H9 (cell line): Measurements from ENCODE around the gene INSR. TPM values are rescaled to one million over a fixed set of nuclear protein-coding genes. Genes with fewer than 3 reads are reported as not detected.

Experiments
- DNase-seq: peaks from one replicate; pipeline ENCODE4 v3.0.0-alpha.2; 2017
- H2AFZ ChIP-seq: one replicate; pipeline ENCODE4 v1.6.1; 2013; ENCODE audit warnings: mild to moderate bottlenecking, low read length, control low read depth, moderate library complexity
- H2AK5ac ChIP-seq: 2 replicates; pipeline ENCODE4 v1.6.1; 2013; ENCODE audit warnings: low read length, control low read depth, mixed read lengths; ENCODE audit not compliant: insufficient read length
- H2BK120ac ChIP-seq: one replicate; pipeline ENCODE4 v1.6.1; 2013; ENCODE audit warnings: low read depth, mild to moderate bottlenecking, low read length, control low read depth, inconsistent platforms; ENCODE audit not compliant: poor library complexity, severe bottlenecking
- H2BK12ac ChIP-seq: 2 replicates; pipeline ENCODE4 v1.6.1; 2013; ENCODE audit warnings: low read length, control low read depth, mixed read lengths, low read depth; ENCODE audit not compliant: insufficient read length
- H2BK15ac ChIP-seq: 2 replicates; pipeline ENCODE4 v1.6.1; 2013; ENCODE audit warnings: low read depth, low read length, control low read depth
- H2BK20ac ChIP-seq: one replicate; pipeline ENCODE4 v1.6.1; 2013; ENCODE audit warnings: low read depth, mild to moderate bottlenecking, low read length, control low read depth, inconsistent platforms; ENCODE audit not compliant: poor library complexity, severe bottlenecking
- H2BK5ac ChIP-seq: 2 replicates; pipeline ENCODE4 v1.6.1; 2013; ENCODE audit warnings: low read length, control low read depth, mixed read lengths; ENCODE audit not compliant: insufficient read length
- H3K14ac ChIP-seq: 2 replicates; pipeline ENCODE4 v1.6.1; 2013; ENCODE audit warnings: low read length, control low read depth; ENCODE audit not compliant: insufficient read depth
- H3K18ac ChIP-seq: 2 replicates; pipeline ENCODE4 v1.6.1; 2013; ENCODE audit warnings: low read depth, mild to moderate bottlenecking, mixed read lengths, low read length, control low read depth; ENCODE audit not compliant: insufficient read length
- H3K23ac ChIP-seq: 2 replicates; pipeline ENCODE4 v1.6.1; 2013; ENCODE audit warnings: low read length, control low read depth, mixed read lengths, low read depth; ENCODE audit not compliant: insufficient read length
- H3K23me2 ChIP-seq: 2 replicates; pipeline ENCODE4 v1.6.1; 2013; ENCODE audit warnings: low read depth, mild to moderate bottlenecking, mixed read lengths, low read length, control low read depth; ENCODE audit not compliant: insufficient read length, poor library complexity, severe bottlenecking
- H3K27ac ChIP-seq: 2 replicates; pipeline ENCODE4 v1.5.1; 2013; ENCODE audit warnings: low read length, control low read depth, mixed read lengths, low read depth; ENCODE audit not compliant: insufficient read length
- H3K27me3 ChIP-seq: 2 replicates; pipeline ENCODE4 v1.6.1; 2013; ENCODE audit warnings: low read length, control low read depth, inconsistent platforms; ENCODE audit not compliant: insufficient read depth
- H3K4ac ChIP-seq: 2 replicates; pipeline ENCODE4 v1.6.1; 2013; ENCODE audit warnings: low read depth, mild to moderate bottlenecking, control low read depth, inconsistent platforms, low read length, moderate library complexity
- H3K4me1 ChIP-seq: 2 replicates; pipeline ENCODE4 v1.6.1; 2013; ENCODE audit warnings: low read length, control low read depth, inconsistent platforms; ENCODE audit not compliant: insufficient read depth
- H3K4me2 ChIP-seq: 2 replicates; pipeline ENCODE4 v1.6.1; 2013; ENCODE audit warnings: low read length, control low read depth, mixed read lengths; ENCODE audit not compliant: insufficient read length, insufficient read depth
- H3K56ac ChIP-seq: 2 replicates; pipeline ENCODE4 v1.6.1; 2013; ENCODE audit warnings: low read depth, mild to moderate bottlenecking, mixed read lengths, low read length, control low read depth; ENCODE audit not compliant: insufficient read length
- H3K79me1 ChIP-seq: 2 replicates; pipeline ENCODE4 v1.6.1; 2013; ENCODE audit warnings: low read depth, mild to moderate bottlenecking, moderate library complexity, low read length, control low read depth, inconsistent platforms; ENCODE audit not compliant: insufficient read depth, poor library complexity, severe bottlenecking
- H3K79me2 ChIP-seq: 2 replicates; pipeline ENCODE4 v1.6.1; 2013; ENCODE audit warnings: low read length, control low read depth, inconsistent platforms; ENCODE audit not compliant: insufficient read depth
- H3K9ac ChIP-seq: 2 replicates; pipeline ENCODE4 v1.6.1; 2013; ENCODE audit warnings: low read length, control low read depth, mixed read lengths; ENCODE audit not compliant: insufficient read length; ENCODE audit errors: extremely low read depth
- H3K9me3 ChIP-seq: one replicate; pipeline ENCODE4 v1.6.1; 2013; ENCODE audit warnings: low read depth, low read length, inconsistent platforms; ENCODE audit not compliant: control insufficient read depth
- H3T11ph ChIP-seq: one replicate; pipeline ENCODE4 v1.6.1; 2013; ENCODE audit warnings: mild to moderate bottlenecking, low read length, control low read depth, inconsistent platforms
- H4K20me1 ChIP-seq: one replicate; pipeline ENCODE4 v1.6.1; 2013; ENCODE audit not compliant: control insufficient read depth, insufficient read length, insufficient read depth
- H4K5ac ChIP-seq: 2 replicates; pipeline ENCODE4 v1.6.1; 2013; ENCODE audit warnings: low read depth, mild to moderate bottlenecking, mixed read lengths, low read length, control low read depth; ENCODE audit not compliant: insufficient read length
- H4K8ac ChIP-seq: replicated peaks from 2 replicates; pipeline ENCODE4 v1.6.1; 2013; ENCODE audit warnings: low read length, control low read depth, mixed read lengths, low read depth; ENCODE audit not compliant: insufficient read length
- H4K91ac ChIP-seq: 2 replicates; pipeline ENCODE4 v1.6.1; 2013; ENCODE audit warnings: low read depth, mild to moderate bottlenecking, moderate library complexity, mixed read lengths, low read length, control low read depth; ENCODE audit not compliant: insufficient read length
- H3K27ac Mint-ChIP-seq, 3 experiments: 2 replicates in 2 of 3; 3 replicates in 1 of 3; pipeline ENCODE4 v1.8.0; 2020 to 2021; ENCODE audit warnings: mixed read lengths in 3 of 3, mild to moderate bottlenecking in 1 of 3, moderate library complexity in 1 of 3
- H3K27me3 Mint-ChIP-seq: 2 replicates; pipeline ENCODE4 v1.8.0; 2021; ENCODE audit warnings: low read depth, mild to moderate bottlenecking, moderate library complexity, mixed read lengths
- H3K36me3 Mint-ChIP-seq, 3 experiments: 2 replicates in 2 of 3; 3 replicates in 1 of 3; pipeline ENCODE4 v1.8.0; 2020 to 2021; ENCODE audit warnings: low read depth in 3 of 3, mixed read lengths in 3 of 3; ENCODE audit not compliant: insufficient read depth in 1 of 3
- H3K4me1 Mint-ChIP-seq, 2 experiments: 2 replicates each; pipeline ENCODE4 v1.8.0; 2020; ENCODE audit warnings: mixed read lengths in 2 of 2
- H3K4me3 Mint-ChIP-seq, 2 experiments: 2 replicates in 1 of 2; 3 replicates in 1 of 2; pipeline ENCODE4 v1.8.0; 2020 to 2021; ENCODE audit warnings: mild to moderate bottlenecking in 2 of 2, mixed read lengths in 2 of 2, moderate library complexity in 1 of 2
- H3K9me3 Mint-ChIP-seq, 2 experiments: 2 replicates in 1 of 2; 3 replicates in 1 of 2; pipeline ENCODE4 v1.8.0; 2020; ENCODE audit warnings: mild to moderate bottlenecking in 2 of 2, mixed read lengths in 2 of 2, moderate library complexity in 1 of 2
- WGBS: extraction: QIAGEN DNeasy Blood & Tissue Kit; methylation state at CpG from one replicate; pipeline ENCODE4 v1.1.7; 2013; ENCODE audit warnings: missing lambda C conversion rate, low lambda C conversion rate, mixed read lengths; ENCODE audit not compliant: insufficient read length; ENCODE audit errors: extremely low coverage; 5-methylcytosine and 5-hydroxymethylcytosine counted together
- total RNA-seq: library from RNA; stranded (reverse); gene quantifications from 2 replicates; pipeline ENCODE4 v1.2.1, GENCODE V29; 2021
- TF ChIP-seq, protein P1 (sequence below): fragments of 200-600 bp; sonication (generic); conservative IDR thresholded peaks from 3 replicates; pipeline ENCODE4 v1.8.0; 2021; ENCODE audit warnings: antibody characterized with exemption, mild to moderate bottlenecking

Gene INSR
- total RNA-seq, 1 experiment from 2014 or later: 39.8 TPM

DNA sequence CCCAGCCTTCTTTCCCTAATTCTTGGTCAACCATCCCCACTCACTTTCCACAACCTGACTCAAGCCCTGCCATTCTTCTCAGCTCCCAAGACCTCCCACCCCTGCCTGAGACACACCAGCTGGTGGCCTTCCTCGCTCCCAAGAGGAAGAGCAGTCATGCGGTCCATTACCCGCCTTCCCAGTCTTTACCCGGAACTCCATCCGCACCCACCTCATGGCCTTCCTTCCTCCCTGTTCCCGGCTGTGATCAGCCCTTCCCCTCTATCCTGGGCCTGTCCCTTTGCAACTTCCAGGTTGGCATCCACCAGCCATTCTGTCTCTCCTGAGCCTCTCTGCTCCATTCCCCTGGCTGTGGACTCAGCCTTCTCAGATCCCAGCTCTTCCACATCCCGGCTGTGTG is 18.6 kb upstream of the INSR start:
- no peaks in the 10 kb centered on the region for H3K36me3 Mint-ChIP-seq
- DNase-seq: no peak

More for the DNA sequence above, 18.6 kb upstream of the INSR start:
- H2BK15ac ChIP-seq: no peak overlapping the region
- H4K91ac ChIP-seq: no peak overlapping the region
- no peak overlapping the region for H3K4me2 ChIP-seq
- peaks cover 6% of the 10 kb centered on the region; the same call in 1 of the 2 replicates for H3K27me3 Mint-ChIP-seq
- no peak overlapping the region for H2AFZ ChIP-seq
- no peaks in the 10 kb centered on the region for H3K23me2 ChIP-seq
- no peak overlapping the region for H4K5ac ChIP-seq
- TF ChIP-seq, protein P1, sequence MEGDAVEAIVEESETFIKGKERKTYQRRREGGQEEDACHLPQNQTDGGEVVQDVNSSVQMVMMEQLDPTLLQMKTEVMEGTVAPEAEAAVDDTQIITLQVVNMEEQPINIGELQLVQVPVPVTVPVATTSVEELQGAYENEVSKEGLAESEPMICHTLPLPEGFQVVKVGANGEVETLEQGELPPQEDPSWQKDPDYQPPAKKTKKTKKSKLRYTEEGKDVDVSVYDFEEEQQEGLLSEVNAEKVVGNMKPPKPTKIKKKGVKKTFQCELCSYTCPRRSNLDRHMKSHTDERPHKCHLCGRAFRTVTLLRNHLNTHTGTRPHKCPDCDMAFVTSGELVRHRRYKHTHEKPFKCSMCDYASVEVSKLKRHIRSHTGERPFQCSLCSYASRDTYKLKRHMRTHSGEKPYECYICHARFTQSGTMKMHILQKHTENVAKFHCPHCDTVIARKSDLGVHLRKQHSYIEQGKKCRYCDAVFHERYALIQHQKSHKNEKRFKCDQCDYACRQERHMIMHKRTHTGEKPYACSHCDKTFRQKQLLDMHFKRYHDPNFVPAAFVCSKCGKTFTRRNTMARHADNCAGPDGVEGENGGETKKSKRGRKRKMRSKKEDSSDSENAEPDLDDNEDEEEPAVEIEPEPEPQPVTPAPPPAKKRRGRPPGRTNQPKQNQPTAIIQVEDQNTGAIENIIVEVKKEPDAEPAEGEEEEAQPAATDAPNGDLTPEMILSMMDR: no peak
- no peak overlapping the region for H3K14ac ChIP-seq
- H3K4me1 ChIP-seq: no peaks in the 10 kb centered on the region
- H3K27ac ChIP-seq: no peak overlapping the region
- H3T11ph ChIP-seq: no peak overlapping the region
- no peak overlapping the region for H3K18ac ChIP-seq
- H3K79me2 ChIP-seq: no peaks in the 10 kb centered on the region
- no peak overlapping the region for H2BK12ac ChIP-seq
- no peaks in the 10 kb centered on the region for H3K27me3 ChIP-seq
- H3K27ac Mint-ChIP-seq: 0 out of 7 replicates have a peak overlapping the region, but pooled peaks of 1 of the 3 experiments have one; percentile 17
- no peak overlapping the region for H3K9ac ChIP-seq
- no peaks in the 10 kb centered on the region for H3K4me1 Mint-ChIP-seq
- H3K23ac ChIP-seq: no peak overlapping the region
- H4K8ac ChIP-seq: no peak overlapping the region
- H3K9me3 ChIP-seq: no peaks in the 10 kb centered on the region
- no peak overlapping the region for H3K56ac ChIP-seq
- no CpG with 5 or more reads among the region's 7 CpGs for WGBS
- no peak overlapping the region for H2BK5ac ChIP-seq
- no peak overlapping the region for H3K4ac ChIP-seq
- no peak overlapping the region for H2AK5ac ChIP-seq
- H3K4me3 Mint-ChIP-seq: no peak overlapping the region
- H2BK20ac ChIP-seq: no peak overlapping the region
- H4K20me1 ChIP-seq: no peaks in the 10 kb centered on the region
- peaks cover 6 to 12% of the 10 kb centered on the region in 2 experiments; a peak in 4 of 5 replicates for H3K9me3 Mint-ChIP-seq
- H3K79me1 ChIP-seq: no peaks in the 10 kb centered on the region
- no peak overlapping the region for H2BK120ac ChIP-seq
